GM23338 (cell line): Measurements from ENCODE around the gene GYPC. TPM values are rescaled to one million over a fixed set of nuclear protein-coding genes. Genes with fewer than 3 reads are reported as not detected.

Source experiments
- ATAC-seq: fragments of 200-7000 bp; cut with Tn5 transposase; 3 replicates; pipeline ENCODE4 v1.9.1; 2020
- DNase-seq: peaks from one replicate; pipeline ENCODE4 v3.0.0-alpha.2; 2015; ENCODE audit warnings: low spot score
- H2AFZ ChIP-seq: fragments of 200-600 bp; sonication (generic); 2 replicates; pipeline ENCODE4 v1.8.0; 2016; ENCODE audit warnings: antibody characterized with exemption, mild to moderate bottlenecking, moderate library complexity
- H3F3A ChIP-seq: fragments of 200-600 bp; sonication (generic); replicated peaks from 2 replicates; pipeline ENCODE4 v1.8.0; 2017; ENCODE audit warnings: antibody characterized with exemption, mixed run types, low read depth
- H3K27ac ChIP-seq: fragments of 200-600 bp; sonication (generic); 2 replicates; pipeline ENCODE4 v1.6.1; 2016; ENCODE audit warnings: low read depth
- H3K27me3 ChIP-seq: fragments of 200-600 bp; sonication (generic); 2 replicates; pipeline ENCODE4 v1.8.0; 2016; ENCODE audit warnings: mild to moderate bottlenecking, mixed run types, moderate library complexity; ENCODE audit not compliant: insufficient read depth
- H3K36me3 ChIP-seq: fragments of 200-600 bp; sonication (generic); 2 replicates; pipeline ENCODE4 v1.8.0; 2016; ENCODE audit warnings: mild to moderate bottlenecking; ENCODE audit not compliant: insufficient read depth
- H3K4me1 ChIP-seq: fragments of 200-600 bp; sonication (generic); 2 replicates; pipeline ENCODE4 v1.8.0; 2016; ENCODE audit warnings: mild to moderate bottlenecking, moderate library complexity; ENCODE audit not compliant: insufficient read depth
- H3K4me2 ChIP-seq: fragments of 200-600 bp; sonication (generic); 2 replicates; pipeline ENCODE4 v1.7.1; 2017; ENCODE audit warnings: mixed run types
- H3K4me3 ChIP-seq: fragments of 200-600 bp; sonication (generic); 2 replicates; pipeline ENCODE4 v1.6.1; 2016; ENCODE audit warnings: mixed run types
- H3K79me2 ChIP-seq: fragments of 200-600 bp; sonication (generic); replicated peaks from 2 replicates; pipeline ENCODE4 v1.8.0; 2017; ENCODE audit warnings: mild to moderate bottlenecking; ENCODE audit not compliant: insufficient read depth
- H3K9me2 ChIP-seq: fragments of 200-600 bp; sonication (generic); 2 replicates; pipeline ENCODE4 v1.8.0; 2017; ENCODE audit not compliant: insufficient read depth
- H4K20me1 ChIP-seq: fragments of 200-600 bp; sonication (generic); replicated peaks from 2 replicates; pipeline ENCODE4 v1.8.0; 2017; ENCODE audit warnings: mild to moderate bottlenecking; ENCODE audit not compliant: insufficient read depth
- H3K27ac Mint-ChIP-seq: 2 replicates; pipeline ENCODE4 v1.8.0; 2020; ENCODE audit warnings: inconsistent platforms, mild to moderate bottlenecking, moderate library complexity, mixed read lengths
- H3K27me3 Mint-ChIP-seq: 3 replicates; pipeline ENCODE4 v1.8.0; 2022; ENCODE audit warnings: low read depth, mild to moderate bottlenecking, moderate library complexity, mixed read lengths, inconsistent platforms; ENCODE audit not compliant: insufficient read depth, poor library complexity
- H3K36me3 Mint-ChIP-seq: 3 replicates; pipeline ENCODE4 v1.8.0; 2021; ENCODE audit warnings: low read depth, mild to moderate bottlenecking, inconsistent platforms, moderate library complexity, mixed read lengths
- H3K4me1 Mint-ChIP-seq: 3 replicates; pipeline ENCODE4 v1.8.0; 2020; ENCODE audit warnings: mild to moderate bottlenecking, inconsistent platforms, mixed read lengths
- H3K4me3 Mint-ChIP-seq: 3 replicates; pipeline ENCODE4 v1.8.0; 2021; ENCODE audit warnings: moderate library complexity, mild to moderate bottlenecking, inconsistent platforms, mixed read lengths
- H3K9me3 Mint-ChIP-seq: 3 replicates; pipeline ENCODE4 v1.8.0; 2020; ENCODE audit warnings: moderate library complexity, mild to moderate bottlenecking, inconsistent platforms, mixed read lengths
- CTCF ChIP-seq, 2 experiments: fragments of 200-600 bp in 1 of 2; sonication (generic) in 1 of 2; conservative IDR thresholded peaks; 2 replicates each; pipeline versions ENCODE4 v1.5.1 to v1.6.1; 2016 to 2017; ENCODE audit warnings: antibody characterized with exemption in 2 of 2, low read depth in 2 of 2, mild to moderate bottlenecking in 2 of 2, moderate library complexity in 1 of 2
- EZH2phosphoT487 ChIP-seq: fragments of 200-600 bp; sonication (generic); IDR thresholded peaks from one replicate; pipeline ENCODE4 v1.8.1; 2018; ENCODE audit warnings: antibody characterized with exemption; ENCODE audit not compliant: unreplicated experiment
- STAT1 ChIP-seq: IDR thresholded peaks from one replicate; pipeline ENCODE4 v1.6.1; 2016; ENCODE audit warnings: antibody characterized with exemption; ENCODE audit not compliant: unreplicated experiment
- ZNF331 ChIP-seq: fragments of 250-450 bp; sonication (Bioruptor Pico); IDR thresholded peaks from 2 replicates; pipeline ENCODE4 v1.5.0; 2020; ENCODE audit warnings: low read depth, mild to moderate bottlenecking, moderate library complexity
- polyA plus RNA-seq: library from polyadenylated mRNA; unstranded; fragments of >200 nt; fragmentation: Nextera tagmentation; extraction: Ambion mirVana; gene quantifications from 2 replicates; pipeline ENCODE4 v1.2.1, GENCODE V29; 2016
- total RNA-seq: library from RNA; depleted of rRNA; stranded (reverse); fragments of >200 nt; shearing (Covaris generic); gene quantifications from 2 replicates; pipeline ENCODE4 v1.2.3, GENCODE V29; 2014
- TF ChIP-seq, protein P1 (sequence below): fragments of 250-450 bp; sonication (Bioruptor Pico); IDR thresholded peaks from 2 replicates; pipeline ENCODE4 v1.5.0; 2020; ENCODE audit warnings: mild to moderate bottlenecking, moderate library complexity

GYPC gene
- total and polyA plus RNA-seq, 2 experiments from 2014 or later: 19.6 to 29.7 TPM

DNA sequence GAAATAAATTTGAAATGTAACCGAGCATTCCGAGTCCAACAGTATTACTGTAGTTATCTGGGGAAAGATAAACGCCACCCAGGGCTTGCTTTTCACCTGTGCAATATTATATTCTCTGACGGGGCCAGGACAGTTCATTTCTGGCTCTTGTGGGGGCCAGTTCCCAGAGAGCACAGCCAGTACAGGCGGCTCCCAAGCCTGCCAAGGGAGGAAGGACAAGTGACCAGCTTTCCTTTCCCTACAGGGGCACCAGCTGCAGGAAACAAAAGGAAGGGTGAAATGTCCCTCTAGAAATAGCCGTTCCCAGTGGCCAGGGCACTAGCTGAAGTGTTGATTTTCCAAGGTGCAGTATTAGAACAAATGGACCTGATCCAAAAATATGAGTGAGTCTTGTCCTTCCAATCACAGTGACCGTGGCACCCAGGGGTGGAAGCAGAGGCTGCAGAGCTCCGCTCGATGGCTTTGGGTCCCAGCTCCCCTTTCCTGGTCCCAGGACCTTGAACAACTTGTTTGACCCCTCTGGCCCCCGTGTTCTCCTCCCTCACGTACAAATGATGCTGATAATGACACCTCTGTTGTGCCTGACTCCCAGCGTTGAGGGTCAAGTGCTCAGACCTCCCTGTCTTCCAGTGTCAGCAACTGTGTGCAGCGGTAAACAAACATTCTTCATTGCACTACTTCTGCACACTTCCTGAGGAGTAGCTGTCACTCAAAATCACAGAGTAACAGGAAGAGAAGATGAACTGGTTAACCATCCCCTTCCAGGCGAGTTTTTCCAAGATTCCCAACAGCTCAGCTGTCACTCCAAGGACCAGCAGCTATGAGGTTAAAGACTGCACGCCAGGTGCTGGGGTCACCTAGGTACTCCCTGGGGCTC lies 40.9 kb downstream of the GYPC start (continued):
- TF ChIP-seq CTCF (conservative IDR thresholded peaks at IDR 0.05; ENCODE audit: low read depth in 2 of 2) (no peak), ZNF331 (CRISPR knock-in tag) (no peak), EZH2phosphoT487 (no peak), STAT1 (no peak)
- TF ChIP-seq, protein P1, sequence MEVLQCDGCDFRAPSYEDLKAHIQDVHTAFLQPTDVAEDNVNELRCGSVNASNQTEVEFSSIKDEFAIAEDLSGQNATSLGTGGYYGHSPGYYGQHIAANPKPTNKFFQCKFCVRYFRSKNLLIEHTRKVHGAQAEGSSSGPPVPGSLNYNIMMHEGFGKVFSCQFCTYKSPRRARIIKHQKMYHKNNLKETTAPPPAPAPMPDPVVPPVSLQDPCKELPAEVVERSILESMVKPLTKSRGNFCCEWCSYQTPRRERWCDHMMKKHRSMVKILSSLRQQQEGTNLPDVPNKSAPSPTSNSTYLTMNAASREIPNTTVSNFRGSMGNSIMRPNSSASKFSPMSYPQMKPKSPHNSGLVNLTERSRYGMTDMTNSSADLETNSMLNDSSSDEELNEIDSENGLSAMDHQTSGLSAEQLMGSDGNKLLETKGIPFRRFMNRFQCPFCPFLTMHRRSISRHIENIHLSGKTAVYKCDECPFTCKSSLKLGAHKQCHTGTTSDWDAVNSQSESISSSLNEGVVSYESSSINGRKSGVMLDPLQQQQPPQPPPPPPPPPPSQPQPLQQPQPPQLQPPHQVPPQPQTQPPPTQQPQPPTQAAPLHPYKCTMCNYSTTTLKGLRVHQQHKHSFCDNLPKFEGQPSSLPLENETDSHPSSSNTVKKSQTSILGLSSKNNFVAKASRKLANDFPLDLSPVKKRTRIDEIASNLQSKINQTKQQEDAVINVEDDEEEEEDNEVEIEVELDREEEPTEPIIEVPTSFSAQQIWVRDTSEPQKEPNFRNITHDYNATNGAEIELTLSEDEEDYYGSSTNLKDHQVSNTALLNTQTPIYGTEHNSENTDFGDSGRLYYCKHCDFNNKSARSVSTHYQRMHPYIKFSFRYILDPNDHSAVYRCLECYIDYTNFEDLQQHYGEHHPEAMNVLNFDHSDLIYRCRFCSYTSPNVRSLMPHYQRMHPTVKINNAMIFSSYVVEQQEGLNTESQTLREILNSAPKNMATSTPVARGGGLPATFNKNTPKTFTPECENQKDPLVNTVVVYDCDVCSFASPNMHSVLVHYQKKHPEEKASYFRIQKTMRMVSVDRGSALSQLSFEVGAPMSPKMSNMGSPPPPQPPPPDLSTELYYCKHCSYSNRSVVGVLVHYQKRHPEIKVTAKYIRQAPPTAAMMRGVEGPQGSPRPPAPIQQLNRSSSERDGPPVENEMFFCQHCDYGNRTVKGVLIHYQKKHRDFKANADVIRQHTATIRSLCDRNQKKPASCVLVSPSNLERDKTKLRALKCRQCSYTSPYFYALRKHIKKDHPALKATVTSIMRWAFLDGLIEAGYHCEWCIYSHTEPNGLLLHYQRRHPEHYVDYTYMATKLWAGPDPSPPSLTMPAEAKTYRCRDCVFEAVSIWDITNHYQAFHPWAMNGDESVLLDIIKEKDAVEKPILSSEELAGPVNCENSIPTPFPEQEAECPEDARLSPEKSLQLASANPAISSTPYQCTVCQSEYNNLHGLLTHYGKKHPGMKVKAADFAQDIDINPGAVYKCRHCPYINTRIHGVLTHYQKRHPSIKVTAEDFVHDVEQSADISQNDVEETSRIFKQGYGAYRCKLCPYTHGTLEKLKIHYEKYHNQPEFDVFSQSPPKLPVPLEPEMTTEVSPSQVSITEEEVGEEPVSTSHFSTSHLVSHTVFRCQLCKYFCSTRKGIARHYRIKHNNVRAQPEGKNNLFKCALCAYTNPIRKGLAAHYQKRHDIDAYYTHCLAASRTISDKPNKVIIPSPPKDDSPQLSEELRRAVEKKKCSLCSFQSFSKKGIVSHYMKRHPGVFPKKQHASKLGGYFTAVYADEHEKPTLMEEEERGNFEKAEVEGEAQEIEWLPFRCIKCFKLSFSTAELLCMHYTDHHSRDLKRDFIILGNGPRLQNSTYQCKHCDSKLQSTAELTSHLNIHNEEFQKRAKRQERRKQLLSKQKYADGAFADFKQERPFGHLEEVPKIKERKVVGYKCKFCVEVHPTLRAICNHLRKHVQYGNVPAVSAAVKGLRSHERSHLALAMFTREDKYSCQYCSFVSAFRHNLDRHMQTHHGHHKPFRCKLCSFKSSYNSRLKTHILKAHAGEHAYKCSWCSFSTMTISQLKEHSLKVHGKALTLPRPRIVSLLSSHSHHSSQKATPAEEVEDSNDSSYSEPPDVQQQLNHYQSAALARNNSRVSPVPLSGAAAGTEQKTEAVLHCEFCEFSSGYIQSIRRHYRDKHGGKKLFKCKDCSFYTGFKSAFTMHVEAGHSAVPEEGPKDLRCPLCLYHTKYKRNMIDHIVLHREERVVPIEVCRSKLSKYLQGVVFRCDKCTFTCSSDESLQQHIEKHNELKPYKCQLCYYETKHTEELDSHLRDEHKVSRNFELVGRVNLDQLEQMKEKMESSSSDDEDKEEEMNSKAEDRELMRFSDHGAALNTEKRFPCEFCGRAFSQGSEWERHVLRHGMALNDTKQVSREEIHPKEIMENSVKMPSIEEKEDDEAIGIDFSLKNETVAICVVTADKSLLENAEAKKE: no peak

GRCh38 chr2:126698376-126698775 lies 42.4 kb downstream of the GYPC start:
- no peaks in the 10 kb centered on the region for H3K27me3 ChIP-seq
- H3K36me3 Mint-ChIP-seq: peaks cover 37% of the 10 kb centered on the region
- ATAC-seq (no peak), DNase-seq (no peak)
- H3K9me3 Mint-ChIP-seq: peaks cover 23% of the 10 kb centered on the region
- no peaks in the 10 kb centered on the region for H4K20me1 ChIP-seq
- no peaks in the 10 kb centered on the region for H3F3A ChIP-seq
- H3K27ac Mint-ChIP-seq: no peak overlapping the region
- no peak overlapping the region for H3K4me3 ChIP-seq
- peaks cover 14% of the 10 kb centered on the region for H3K4me1 ChIP-seq
- H3K79me2 ChIP-seq: no peaks in the 10 kb centered on the region
- no peaks in the 10 kb centered on the region for H3K36me3 ChIP-seq
- no peak overlapping the region for H3K4me3 Mint-ChIP-seq
- H3K27ac ChIP-seq: no peak overlapping the region
- no peak for TF ChIP-seq EZH2phosphoT487
- H3K27me3 Mint-ChIP-seq: peaks cover 10% of the 10 kb centered on the region
- H3K4me2 ChIP-seq: no peak overlapping the region
- H3K9me2 ChIP-seq: peaks cover 12% of the 10 kb centered on the region; the same call in 1 of the 2 replicates
- no peak overlapping the region for H2AFZ ChIP-seq
- H3K4me1 Mint-ChIP-seq: peaks cover 23% of the 10 kb centered on the region
